ENCODE results near the gene UTRN.

The UTRN gene

DNA sequence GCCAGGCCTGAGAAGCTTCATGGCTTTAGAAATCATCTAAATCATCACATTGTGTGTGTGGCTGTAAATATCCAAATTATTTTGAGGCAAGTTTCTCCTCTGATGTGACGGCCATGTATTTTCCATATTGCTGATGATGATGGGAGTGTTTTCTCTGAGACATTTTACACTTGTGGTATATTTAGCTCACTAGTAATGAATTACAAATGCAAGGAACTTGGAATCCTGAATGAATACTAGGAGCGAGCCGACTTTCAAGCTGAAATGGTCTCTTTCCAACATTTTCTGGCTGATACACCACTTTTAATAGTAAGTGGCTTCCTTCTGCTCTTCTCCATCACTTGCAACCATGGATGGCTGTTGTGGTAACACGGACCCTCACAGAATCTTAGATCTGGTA lies 41.3 kb downstream of the UTRN start:
- Histone ChIP-seq H3K4me1 (ENCODE audit: insufficient read depth, low read length) (no peaks in the 10 kb centered on the region), H2AFZ (ENCODE audit: low read depth, low read length) (no peak overlapping the region), H3K4me3 (ENCODE audit: low read length) (no peak overlapping the region), H3K36me3 (ENCODE audit: insufficient read depth, low read length) (no peaks in the 10 kb centered on the region), H3K9me3 (ENCODE audit: low read length) (peaks cover 7% of the 10 kb centered on the region), H3K27me3 (ENCODE audit: insufficient read depth, low read length) (no peaks in the 10 kb centered on the region)

DNA sequence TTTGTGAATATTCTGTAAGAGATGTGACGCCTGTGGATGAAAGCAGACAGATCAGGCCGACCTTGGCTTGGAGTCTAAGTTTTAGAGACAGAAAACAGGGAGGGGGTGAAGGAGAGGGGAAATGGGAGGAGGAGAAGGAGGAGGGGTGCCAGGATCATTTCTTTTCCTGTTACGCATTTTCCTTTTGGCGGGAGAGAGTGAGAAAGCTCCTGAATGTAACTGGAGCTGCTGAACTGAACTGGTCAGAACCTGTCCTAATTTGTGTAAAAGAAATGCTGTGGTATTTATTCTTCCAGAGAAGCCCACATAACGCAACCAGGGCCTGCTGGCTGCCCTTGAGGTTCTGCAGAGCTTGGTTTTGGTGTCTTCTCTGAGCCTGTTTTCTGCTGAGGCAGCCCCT lies 41.9 kb downstream of the UTRN start:
- Histone ChIP-seq H3K4me1 (ENCODE audit: insufficient read depth, low read length) (no peaks in the 10 kb centered on the region), H3K9me3 (ENCODE audit: low read length) (peaks cover 7% of the 10 kb centered on the region), H3K36me3 (ENCODE audit: insufficient read depth, low read length) (no peaks in the 10 kb centered on the region), H3K27me3 (ENCODE audit: insufficient read depth, low read length) (no peaks in the 10 kb centered on the region), H2AFZ (ENCODE audit: low read depth, low read length) (no peak overlapping the region), H3K4me3 (ENCODE audit: low read length) (no peak overlapping the region)

DNA sequence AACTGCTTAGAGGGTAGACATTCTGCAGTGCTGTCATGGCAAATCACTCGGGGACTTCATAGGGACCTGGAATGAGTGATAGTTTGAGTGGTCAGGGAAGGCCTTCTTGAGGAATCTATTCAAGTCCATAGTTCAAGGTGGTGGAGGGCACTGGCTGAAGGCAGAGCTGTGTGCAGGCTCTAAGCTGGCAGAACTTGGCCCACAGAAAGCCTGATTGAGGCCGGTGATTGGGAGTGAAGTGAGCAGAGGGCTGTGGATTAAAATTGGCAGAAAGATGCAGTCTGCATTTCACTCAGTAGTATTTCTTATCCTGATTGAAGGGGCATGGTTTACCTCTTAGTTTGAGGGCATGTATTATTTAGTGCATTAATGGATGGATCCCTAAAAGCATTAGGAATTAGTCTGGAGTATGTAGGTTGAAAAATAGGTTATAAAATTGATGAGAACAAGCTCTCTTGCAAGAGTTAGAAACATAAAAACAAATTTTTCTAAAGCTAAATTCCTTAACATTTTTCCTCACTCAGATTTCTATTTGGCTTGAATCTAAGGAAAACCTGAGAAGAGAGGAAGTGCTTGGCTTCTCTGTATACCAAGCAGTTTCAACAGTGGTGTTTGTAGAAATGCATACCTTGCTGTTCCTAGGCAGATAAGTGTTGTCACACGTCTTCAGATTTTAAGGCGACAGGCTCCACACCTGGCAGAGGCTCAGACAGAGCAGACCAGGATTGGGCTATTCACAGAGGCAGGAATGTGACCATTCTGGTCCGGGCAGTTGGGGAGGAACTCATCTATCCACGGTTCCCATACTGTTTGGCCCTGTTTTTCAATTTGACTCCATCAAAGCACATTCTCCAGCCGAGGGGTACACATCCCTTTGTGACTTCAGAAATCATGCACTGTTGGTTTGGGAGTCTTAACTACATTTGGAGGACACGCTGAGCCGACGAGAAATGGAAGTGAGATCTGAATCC lies 45.2 kb downstream of the UTRN start:
- no peak overlapping the region for H3K4me3 ChIP-seq (ENCODE audit: low read length)
- peaks cover 7% of the 10 kb centered on the region for H3K9me3 ChIP-seq (ENCODE audit: low read length)

DNA sequence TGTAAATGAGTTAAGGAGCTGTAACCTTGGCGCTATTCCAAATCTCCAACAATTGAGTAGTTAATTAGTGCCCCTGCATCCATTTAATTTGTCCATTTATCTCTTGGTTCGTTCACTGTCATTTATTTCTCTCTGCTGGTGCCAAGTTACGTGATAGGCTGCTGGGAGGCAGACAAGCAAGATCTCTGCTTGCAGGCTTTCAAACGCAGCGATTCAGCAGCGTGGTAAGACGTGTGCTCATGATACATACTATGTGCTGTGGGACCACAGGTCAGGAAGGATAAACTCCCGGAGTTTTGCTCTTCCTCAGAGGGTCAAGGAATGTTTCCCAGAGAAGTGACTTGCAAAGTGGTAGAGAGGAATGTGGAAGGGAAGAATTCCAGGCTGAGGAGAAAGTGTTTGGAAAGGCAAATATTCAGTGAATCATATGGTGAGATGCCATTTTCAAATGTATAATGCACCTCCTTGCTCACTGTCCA lies 46.4 kb downstream of the UTRN start:
- Histone ChIP-seq H3K36me3 (ENCODE audit: insufficient read depth, low read length) (no peaks in the 10 kb centered on the region), H3K27me3 (ENCODE audit: insufficient read depth, low read length) (no peaks in the 10 kb centered on the region), H3K9me3 (ENCODE audit: low read length) (peaks cover 3% of the 10 kb centered on the region), H3K4me1 (ENCODE audit: insufficient read depth, low read length) (no peaks in the 10 kb centered on the region), H2AFZ (ENCODE audit: low read depth, low read length) (no peak overlapping the region), H3K4me3 (ENCODE audit: low read length) (no peak overlapping the region)

More for the DNA sequence above, 45.2 kb downstream of the UTRN start:
- H3K4me1 ChIP-seq (ENCODE audit: insufficient read depth, low read length) = no peaks in the 10 kb centered on the region
- H3K27me3 ChIP-seq (ENCODE audit: insufficient read depth, low read length) = no peaks in the 10 kb centered on the region
- H3K36me3 ChIP-seq (ENCODE audit: insufficient read depth, low read length) = no peaks in the 10 kb centered on the region
- H2AFZ ChIP-seq (ENCODE audit: low read depth, low read length) = no peak overlapping the region

DNA sequence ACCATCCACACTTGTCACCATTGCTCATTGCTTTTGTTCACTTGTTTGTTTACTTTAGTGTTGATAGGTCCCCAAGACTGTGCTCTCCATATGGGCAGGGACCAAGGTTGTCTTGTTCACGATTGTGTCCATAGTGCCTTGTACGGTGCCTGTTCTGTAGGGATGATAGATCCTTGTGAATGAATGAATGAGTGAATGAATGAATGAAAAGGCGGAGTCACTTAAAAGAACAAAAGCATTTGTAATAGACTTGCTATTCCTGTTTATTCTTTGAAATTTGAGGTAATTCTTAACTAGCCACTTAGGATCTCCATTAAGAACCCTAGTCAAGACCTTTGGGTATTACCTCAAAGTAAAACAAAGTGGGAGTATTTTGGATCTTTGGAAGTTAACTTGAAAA lies 47.0 kb downstream of the UTRN start:
- no peaks in the 10 kb centered on the region for H3K9me3 ChIP-seq (ENCODE audit: low read length)
- no peaks in the 10 kb centered on the region for H3K4me1 ChIP-seq (ENCODE audit: insufficient read depth, low read length)
- H3K27me3 ChIP-seq (ENCODE audit: insufficient read depth, low read length) = no peaks in the 10 kb centered on the region
- no peaks in the 10 kb centered on the region for H3K36me3 ChIP-seq (ENCODE audit: insufficient read depth, low read length)
- H2AFZ ChIP-seq (ENCODE audit: low read depth, low read length) = no peak overlapping the region
- H3K4me3 ChIP-seq (ENCODE audit: low read length) = no peak overlapping the region

DNA sequence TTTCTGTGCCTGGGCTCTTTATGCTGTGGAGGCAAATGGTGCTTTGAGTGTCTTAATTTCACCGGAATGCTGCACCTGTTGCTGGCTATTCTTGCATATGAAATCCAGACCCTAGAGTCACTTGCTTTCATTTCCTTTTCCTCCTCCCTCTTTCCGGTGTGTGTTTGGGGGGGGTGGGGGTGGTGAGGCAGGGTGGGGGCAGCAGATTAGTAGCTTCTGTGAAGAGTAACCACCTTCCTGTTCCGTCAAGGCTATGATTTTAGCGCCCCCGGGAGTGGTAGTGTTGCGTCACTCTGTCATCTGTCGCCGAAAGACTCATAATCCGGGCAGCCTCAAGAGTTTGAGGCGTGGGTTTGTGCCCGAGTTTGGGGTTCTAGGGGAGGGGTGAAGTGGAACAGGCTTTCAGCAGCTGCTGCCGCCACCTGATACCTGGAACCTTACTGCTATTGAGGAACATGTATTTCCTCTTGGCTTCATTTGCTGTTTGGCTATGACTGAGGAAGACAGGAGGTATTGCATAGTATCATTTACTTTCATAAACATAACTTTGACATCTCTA lies 49.1 kb downstream of the UTRN start:
- Histone ChIP-seq H3K9me3 (ENCODE audit: low read length) (no peaks in the 10 kb centered on the region), H2AFZ (ENCODE audit: low read depth, low read length) (no peak overlapping the region), H3K4me1 (ENCODE audit: insufficient read depth, low read length) (no peaks in the 10 kb centered on the region), H3K27me3 (ENCODE audit: insufficient read depth, low read length) (no peaks in the 10 kb centered on the region), H3K36me3 (ENCODE audit: insufficient read depth, low read length) (no peaks in the 10 kb centered on the region), H3K4me3 (ENCODE audit: low read length) (no peak overlapping the region)

Data from neuron (in vitro differentiated cells).